NCI-H1694 treated with DMSO at 0.1 percent for 48 hours (cell line): Measurements from ENCODE around the gene FDPS.
"Not testable (repeated sequence)": the region's sequence is repeated elsewhere in the genome, so short reads cannot be mapped to it uniquely, and the experiment has no call there.

Source experiments
- DNase-seq: peaks from one replicate; lab custom pipeline; 2025; lab: John Stamatoyannopoulos, UW

FDPS gene

GRCh38 chr1:155320252-155320651 is 11.6 kb downstream of the FDPS start:
- no peak for DNase-seq

DNA sequence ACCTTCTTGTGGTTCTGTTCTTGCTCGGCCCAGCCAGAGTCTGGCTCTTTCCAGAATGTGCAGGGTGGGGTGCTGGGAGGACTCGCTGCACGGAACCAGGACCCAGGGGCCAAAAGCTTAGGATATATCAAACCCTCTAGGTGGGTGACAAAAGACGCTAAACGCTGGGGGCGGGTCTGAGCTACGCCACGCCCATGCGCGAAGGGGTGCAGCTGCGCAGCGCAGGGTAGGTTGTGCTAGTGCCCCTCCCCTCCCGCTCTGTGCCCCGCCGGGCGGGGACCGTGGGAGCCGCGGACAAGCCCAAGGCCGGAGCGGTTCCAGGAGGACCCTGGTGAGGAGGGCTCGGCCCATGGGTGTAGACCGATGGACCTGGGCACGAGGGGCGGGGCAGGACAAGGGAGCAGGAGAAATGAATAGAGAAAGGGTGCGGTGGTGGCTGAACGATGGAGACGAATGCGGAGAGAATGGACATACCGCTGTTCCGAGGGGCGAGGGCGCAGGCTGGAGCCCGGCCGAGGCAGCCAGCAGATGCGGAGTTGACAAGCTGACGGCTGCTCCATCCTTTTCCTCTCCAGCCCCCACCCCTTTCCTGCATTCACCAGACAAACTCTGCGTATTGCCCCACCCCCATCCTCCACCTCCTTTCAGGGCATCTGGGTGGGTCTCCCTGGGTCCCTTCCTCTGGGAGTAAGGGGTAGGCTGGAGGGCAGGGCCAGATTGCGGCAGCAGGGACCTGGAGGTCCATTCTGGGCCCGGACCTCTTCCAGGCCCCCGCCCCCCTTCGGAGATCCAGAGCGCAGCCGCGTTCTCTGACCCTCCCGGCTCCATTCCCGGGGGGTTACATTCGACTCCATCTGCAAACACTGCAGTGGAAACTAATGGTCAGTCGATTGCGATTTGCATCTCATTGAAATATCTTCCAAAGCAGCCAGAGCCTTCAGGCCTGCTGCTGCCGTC is 12.3 kb downstream of the FDPS start, which contains the start of gene RUSC1:
Gene RUSC1, plus strand, starts transcription at position 234 of the 957 bp plus-strand sequence. CDS start 880 bp downstream, outside the sequence.
- no peak for DNase-seq

- no peak for DNase-seq
These were observed 13.2 kb downstream of the FDPS start for GRCh38 chr1:155321639-155322503.

- DNase-seq = peak; percentile 29
These were observed 13.9 kb downstream of the FDPS start for GRCh38 chr1:155322571-155322952.

DNA sequence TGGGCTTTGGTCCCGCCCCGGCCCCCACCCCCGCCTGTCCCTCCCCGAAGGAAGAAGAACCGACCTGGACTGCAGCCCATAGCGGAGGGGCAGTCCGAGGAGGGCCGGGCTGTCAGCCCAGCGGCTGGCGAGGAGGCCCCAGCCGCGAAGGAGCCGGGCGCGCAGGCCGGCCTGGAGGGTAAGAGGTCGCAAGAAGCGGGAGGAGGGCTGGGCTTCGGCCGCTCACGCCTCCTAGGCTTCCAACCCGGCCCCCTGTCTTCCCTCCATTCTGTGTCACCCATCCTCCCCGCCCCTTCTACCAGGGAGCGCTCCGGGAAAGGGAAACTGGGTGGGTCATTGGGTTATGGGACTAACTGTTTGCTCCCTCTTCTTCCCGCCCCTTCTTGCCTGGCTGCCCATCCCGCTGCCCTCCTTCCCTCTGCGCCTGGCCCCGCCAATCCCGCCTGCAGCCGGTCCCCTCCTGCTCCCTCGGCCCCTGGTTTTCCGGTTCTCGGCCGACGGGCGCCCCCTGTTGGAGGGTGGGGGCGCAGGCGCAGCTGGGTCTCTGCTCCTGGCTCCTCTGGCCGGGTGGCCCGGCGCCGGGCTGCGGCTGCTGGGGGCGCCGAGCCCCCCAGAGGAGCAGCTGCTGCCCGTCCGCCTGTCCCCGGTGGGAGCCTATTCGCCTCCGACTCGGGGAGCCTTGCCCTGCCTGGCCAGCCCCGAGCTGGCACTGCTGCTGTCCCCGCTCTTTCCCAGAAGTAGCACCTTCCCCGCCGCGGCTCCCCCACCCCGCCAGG is 14.5 kb downstream of the FDPS start:
- DNase-seq = peak; percentile 89

DNA sequence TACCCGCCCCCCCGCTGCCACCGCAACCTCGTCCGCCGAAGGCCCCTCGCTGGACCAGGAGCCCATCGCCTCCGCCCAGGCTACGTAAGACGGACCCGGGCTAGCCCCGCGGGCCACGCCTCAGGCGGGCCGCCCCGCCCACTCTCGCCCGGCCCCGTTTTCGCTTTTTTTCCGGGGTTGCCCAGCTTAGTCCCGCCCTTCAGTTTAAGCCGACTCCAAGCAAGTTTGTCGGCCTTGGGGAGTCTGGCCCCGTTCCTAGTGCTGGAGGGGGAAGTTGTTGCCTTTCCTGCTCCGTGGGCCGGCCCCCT is 15.0 kb downstream of the FDPS start:
- peak; percentile 87 for DNase-seq

- peak; percentile 98 for DNase-seq
These were observed 15.5 kb downstream of the FDPS start for GRCh38 chr1:155324037-155324716.

DNA sequence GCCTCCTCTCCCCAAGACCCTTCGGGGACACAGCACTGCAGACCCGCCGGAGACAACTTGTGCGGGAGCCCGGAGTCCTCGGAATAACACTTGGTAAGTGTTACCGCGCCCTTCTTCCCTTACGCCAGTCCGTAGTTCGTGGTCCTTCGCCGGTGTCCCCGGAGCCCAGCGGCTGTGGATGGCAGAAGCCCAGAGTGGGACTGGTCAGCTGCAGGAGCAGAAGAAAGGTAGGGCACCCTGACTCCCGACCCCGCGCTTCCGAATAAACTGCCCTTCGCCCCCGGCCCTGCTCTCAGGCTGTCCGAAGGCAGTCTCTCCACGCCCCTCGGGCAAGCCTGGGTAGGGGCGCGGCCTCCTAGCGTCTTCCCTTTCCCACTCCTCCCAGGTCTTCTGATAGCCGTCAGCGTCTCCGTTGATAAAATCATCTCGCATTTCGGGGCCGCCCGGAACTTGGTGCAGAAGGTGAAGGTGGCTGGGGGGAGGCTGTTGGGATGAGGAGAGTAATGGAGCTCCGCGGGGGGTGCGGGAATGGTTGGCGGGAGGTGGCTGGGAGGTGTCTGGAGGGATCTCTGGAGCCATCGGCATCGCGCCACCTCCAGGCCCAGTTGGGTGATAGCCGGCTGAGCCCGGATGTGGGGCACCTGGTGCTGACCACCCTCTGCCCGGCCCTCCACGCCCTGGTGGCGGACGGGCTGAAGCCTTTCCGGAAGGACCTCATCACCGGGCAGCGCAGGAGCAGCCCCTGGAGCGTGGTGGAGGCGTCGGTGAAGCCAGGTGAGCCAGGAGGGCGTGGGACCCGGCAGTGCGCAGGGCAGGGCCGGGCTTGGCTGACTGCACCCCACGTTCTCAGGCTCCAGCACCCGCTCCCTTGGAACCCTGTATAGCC is 16.3 kb downstream of the FDPS start:
- peak; percentile 51 for DNase-seq

GRCh38 chr1:155325603-155325893 is 16.9 kb downstream of the FDPS start:
- no peak for DNase-seq

DNA sequence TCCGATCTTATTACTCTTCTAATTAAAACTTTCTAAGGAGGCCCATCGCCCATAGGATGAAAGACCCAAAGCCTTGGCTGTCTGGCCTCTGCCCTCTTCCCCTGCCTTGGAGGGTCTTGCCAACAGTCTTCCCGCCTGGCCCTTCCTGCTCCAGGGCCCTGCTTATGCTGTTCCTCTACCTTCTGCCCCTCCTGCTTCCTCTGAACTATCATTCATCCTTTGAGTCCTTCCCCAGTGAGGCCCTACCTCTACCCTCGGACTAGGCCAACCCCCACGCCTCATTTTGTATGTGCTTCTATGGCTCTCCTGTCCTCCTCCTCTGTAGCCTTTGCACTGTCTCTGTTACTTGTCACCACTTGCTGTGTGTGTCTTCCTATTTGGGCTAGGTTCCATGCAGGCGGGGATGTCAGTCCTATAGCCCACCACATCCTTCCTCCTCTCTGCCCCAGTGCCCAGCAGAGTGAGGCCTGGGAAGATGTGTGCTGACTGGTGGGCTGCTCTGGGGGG is 17.4 kb downstream of the FDPS start:
- no peak for DNase-seq

DNA sequence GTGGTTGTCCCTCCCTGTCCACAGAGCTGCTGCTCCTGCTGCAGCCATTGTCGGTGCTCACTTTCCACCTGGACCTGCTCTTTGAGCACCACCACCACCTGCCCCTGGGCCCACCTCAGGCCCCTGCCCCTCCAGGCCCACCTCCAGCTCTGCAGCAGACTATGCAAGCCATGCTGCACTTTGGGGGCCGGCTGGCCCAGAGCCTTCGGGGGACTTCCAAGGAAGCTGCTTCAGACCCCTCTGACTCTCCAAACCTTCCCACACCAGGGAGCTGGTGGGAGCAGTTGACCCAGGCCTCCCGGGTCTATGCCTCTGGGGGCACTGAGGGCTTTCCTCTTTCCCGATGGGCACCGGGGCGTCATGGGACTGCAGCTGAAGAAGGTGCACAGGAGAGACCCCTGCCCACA is 18.0 kb downstream of the FDPS start:
- no peak for DNase-seq

GRCh38 chr1:155327981-155328380 is 19.3 kb downstream of the FDPS start:
- no peak for DNase-seq

- not testable (repeated sequence) for DNase-seq
These were observed 20.2 kb downstream of the FDPS start for GRCh38 chr1:155328856-155329255.

DNA sequence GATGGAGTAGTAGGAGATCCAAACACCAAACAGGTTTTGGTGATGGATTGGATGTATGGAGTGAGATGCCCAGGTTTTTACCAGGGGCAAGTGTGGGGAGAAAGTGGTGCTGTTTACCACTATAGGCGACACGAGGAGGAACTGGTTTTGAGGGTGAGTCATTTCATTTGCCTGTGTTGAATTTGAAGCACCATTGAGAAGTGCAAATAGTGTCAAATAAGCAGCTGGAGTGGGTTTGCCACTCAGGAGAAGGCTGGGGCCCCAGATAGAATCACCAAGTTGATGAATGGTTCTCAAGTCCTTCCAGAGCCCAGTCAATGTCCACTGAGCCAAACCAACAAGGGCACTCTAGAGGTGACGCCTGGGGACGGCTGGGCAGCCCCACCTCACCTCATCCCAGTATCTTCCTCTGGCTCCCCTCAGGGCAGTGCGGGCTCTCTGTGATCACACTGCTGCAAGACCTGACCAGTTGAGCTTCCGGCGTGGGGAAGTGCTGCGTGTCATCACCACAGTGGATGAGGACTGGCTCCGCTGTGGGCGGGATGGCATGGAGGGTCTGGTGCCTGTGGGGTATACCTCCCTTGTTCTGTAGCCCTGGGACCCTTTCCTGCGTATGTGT is 21.4 kb downstream of the FDPS start:
- DNase-seq = no peak

GRCh38 chr1:155334962-155335361 is 26.3 kb downstream of the FDPS start:
- no peak for DNase-seq

DNA sequence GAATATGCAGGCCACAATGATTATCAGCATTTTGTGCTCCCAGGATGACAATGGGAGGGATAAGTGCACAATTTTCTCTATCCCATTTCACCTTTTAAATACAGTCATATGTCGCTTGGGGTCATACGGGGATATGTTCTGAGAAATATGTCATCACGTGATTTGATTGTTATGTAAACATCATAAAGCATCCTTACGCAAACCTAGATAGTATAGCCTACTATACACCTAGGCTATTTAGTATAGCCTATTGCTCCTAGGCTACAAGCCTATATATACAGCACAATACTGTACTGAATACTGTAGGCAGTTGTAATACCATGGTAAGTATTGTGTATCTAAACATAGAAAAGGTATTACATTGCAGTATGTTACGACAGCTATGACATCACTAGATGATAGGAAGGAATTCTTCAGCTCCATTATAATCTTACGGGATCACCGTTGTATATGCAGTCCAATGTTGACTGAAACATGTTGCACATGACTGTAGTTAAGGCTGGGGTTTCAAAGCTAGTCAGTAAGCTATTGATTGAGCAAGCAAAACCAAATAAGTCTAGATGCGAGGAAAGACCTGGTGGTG is 30.9 kb downstream of the FDPS start:
- DNase-seq = no peak

DNA sequence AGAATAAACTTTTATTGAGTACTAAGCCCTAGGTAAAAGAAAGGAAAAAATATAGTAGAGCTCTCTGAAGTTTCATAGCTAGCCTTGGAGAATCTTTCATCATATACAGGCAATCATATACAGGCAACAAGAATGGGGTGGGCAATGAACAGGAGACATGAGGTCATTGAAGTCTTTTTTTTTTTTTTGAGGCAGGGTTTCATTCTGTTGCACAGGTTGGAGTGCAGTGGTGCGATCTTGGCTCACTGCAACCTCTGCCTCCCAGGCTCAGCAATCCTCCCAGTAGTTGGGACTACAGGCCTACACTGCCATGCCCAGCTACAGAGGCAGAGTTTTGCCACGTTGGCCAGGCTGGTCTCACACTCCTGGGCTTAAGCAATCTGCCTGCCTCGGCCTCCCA is 34.2 kb downstream of the FDPS start:
- DNase-seq = no peak

DNA sequence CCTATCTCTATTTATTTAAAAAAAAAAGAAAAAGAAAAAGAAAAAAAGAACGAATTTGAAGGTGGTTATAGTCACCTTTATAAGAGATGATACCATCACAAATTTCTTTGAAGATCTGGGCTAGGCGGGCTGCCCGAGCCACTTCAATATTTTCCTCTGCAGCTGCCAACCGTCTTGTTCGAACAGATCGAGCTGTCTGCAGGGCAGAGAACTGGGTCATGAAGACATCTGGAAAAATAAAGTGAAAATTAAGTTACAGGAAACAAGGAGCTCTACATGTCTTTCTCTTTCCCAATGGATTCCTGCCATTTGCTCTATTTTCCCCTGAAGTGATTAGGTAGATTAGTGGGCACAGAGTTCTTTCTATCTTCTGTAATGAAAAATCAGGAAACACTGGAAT is 44.0 kb downstream of the FDPS start:
- DNase-seq = no peak

DNA sequence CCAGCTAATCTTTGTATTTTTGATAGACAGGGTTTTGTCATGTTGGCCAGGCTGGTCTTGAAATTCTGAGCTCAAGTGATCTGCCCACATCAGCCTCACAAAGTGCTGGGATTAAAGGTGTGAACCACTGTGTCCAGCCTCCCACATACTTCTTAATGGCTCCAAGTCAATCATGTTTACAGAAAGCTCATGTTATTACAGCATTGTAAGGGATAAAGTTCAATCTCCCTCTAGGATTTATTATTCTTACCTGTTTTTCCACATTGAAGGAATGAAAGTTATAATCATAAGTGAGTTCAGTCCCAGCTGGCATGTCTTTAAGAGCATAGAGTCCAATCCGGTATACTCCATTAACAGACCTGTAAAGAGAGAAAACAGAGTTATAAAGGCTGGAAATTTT is 51.4 kb downstream of the FDPS start:
- DNase-seq = no peak
